Astrocyte (in vitro differentiated cells and primary cell): Measurements from ENCODE around the gene C17orf50. TPM values are rescaled to one million over a fixed set of nuclear protein-coding genes. Genes with fewer than 3 reads are reported as not detected.

Source experiments
- DNase-seq: peaks from one replicate; pipeline ENCODE4 v3.0.0-alpha.2; 2010; ENCODE audit warnings: low read depth
- FAIRE-seq: peaks from 2 replicates; lab custom pipeline; 2011; peaks lifted over from hg19 to GRCh38; lab: Jason Lieb, UNC
- H2AFZ ChIP-seq: 2 replicates; pipeline ENCODE4 v1.6.0; 2012; ENCODE audit warnings: low read depth, low read length, inconsistent platforms
- H3K27ac ChIP-seq: 2 replicates; pipeline ENCODE4 v1.5.1; 2011; ENCODE audit warnings: low read depth, low read length, inconsistent platforms
- H3K27me3 ChIP-seq: 2 replicates; pipeline ENCODE4 v1.6.0; 2011; ENCODE audit warnings: low read length, inconsistent platforms; ENCODE audit not compliant: insufficient read depth
- H3K36me3 ChIP-seq: 2 replicates; pipeline ENCODE4 v1.5.1; 2011; ENCODE audit warnings: low read length, inconsistent platforms; ENCODE audit not compliant: insufficient read depth
- H3K4me1 ChIP-seq: 2 replicates; pipeline ENCODE4 v1.5.1; 2011; ENCODE audit warnings: low read length, inconsistent platforms; ENCODE audit not compliant: insufficient read depth
- H3K4me2 ChIP-seq: 2 replicates; pipeline ENCODE4 v1.6.0; 2012; ENCODE audit warnings: low read length, inconsistent platforms
- H3K4me3 ChIP-seq: 2 replicates; pipeline ENCODE4 v1.5.1; 2011; ENCODE audit warnings: low read depth, mild to moderate bottlenecking, low read length, inconsistent platforms; ENCODE audit not compliant: insufficient read depth
- H3K79me2 ChIP-seq: 2 replicates; pipeline ENCODE4 v1.6.0; 2012; ENCODE audit warnings: mild to moderate bottlenecking, low read length, inconsistent platforms; ENCODE audit not compliant: insufficient read depth
- H3K9ac ChIP-seq: 2 replicates; pipeline ENCODE4 v1.6.0; 2012; ENCODE audit warnings: mild to moderate bottlenecking, low read length, inconsistent platforms
- H3K9me3 ChIP-seq: 2 replicates; pipeline ENCODE4 v1.5.1; 2012; ENCODE audit warnings: low read depth, mild to moderate bottlenecking, low read length, inconsistent platforms; ENCODE audit not compliant: insufficient read depth
- H4K20me1 ChIP-seq: 2 replicates; pipeline ENCODE4 v1.6.0; 2012; ENCODE audit warnings: low read length, inconsistent platforms; ENCODE audit not compliant: insufficient read depth
- H3K27ac Mint-ChIP-seq: one replicate; pipeline ENCODE4 v1.8.0; 2021; ENCODE audit warnings: mild to moderate bottlenecking, mixed read lengths; ENCODE audit not compliant: unreplicated experiment
- H3K27me3 Mint-ChIP-seq: one replicate; pipeline ENCODE4 v1.8.0; 2021; ENCODE audit warnings: low read depth, mixed read lengths; ENCODE audit not compliant: unreplicated experiment
- H3K36me3 Mint-ChIP-seq: one replicate; pipeline ENCODE4 v1.8.0; 2021; ENCODE audit warnings: low read depth, mixed read lengths; ENCODE audit not compliant: unreplicated experiment
- H3K4me1 Mint-ChIP-seq: one replicate; pipeline ENCODE4 v1.8.0; 2021; ENCODE audit warnings: low read depth, mixed read lengths; ENCODE audit not compliant: unreplicated experiment
- H3K4me3 Mint-ChIP-seq: one replicate; pipeline ENCODE4 v1.8.0; 2021; ENCODE audit warnings: mild to moderate bottlenecking, moderate library complexity, mixed read lengths; ENCODE audit not compliant: unreplicated experiment
- H3K9me3 Mint-ChIP-seq: one replicate; pipeline ENCODE4 v1.8.0; 2021; ENCODE audit warnings: mild to moderate bottlenecking, mixed read lengths; ENCODE audit not compliant: unreplicated experiment
- CTCF ChIP-seq: IDR thresholded peaks from 2 replicates; pipeline ENCODE4 v1.5.1; 2011; ENCODE audit warnings: low read depth, mild to moderate bottlenecking, inconsistent platforms, low read length, moderate library complexity; ENCODE audit not compliant: insufficient read depth
- EZH2 ChIP-seq: IDR thresholded peaks from 2 replicates; pipeline ENCODE4 v1.6.1; 2012; ENCODE audit warnings: mild to moderate bottlenecking, low read length, inconsistent platforms; ENCODE audit not compliant: insufficient read depth
- total RNA-seq: library from RNA; stranded (reverse); gene quantifications from 2 replicates; pipeline ENCODE4 v1.2.1, GENCODE V29; 2021

Gene C17orf50
- total RNA-seq, 1 donor from 2014 or later, result not detected

DNA sequence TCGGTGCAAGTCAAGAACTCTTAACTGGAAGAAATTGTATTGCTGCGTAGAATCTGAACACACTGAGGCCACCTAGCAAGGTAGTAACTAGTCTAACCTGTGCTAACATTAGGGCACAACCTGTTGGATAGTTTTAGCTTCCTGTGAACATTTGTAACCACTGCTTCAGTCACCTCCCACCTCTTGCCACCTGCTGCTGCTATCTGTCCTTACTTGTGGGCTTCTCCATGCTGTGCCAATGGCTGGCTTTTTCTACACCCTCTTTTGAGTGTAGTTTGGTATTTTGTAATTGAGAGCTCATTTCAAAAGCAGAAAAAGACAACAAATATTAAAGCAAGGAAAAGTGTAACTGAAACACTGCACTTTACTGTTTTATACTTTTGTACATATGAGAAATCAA, 37.0 kb upstream of the C17orf50 start:
- TF ChIP-seq CTCF (no peak), EZH2 (no peak)
- no peak for DNase-seq
- Histone ChIP-seq H3K79me2 (no peaks in the 10 kb centered on the region), H4K20me1 (peaks cover 35% of the 10 kb centered on the region), H3K4me2 (no peak overlapping the region), H3K4me1 (peaks cover 20% of the 10 kb centered on the region), H3K9me3 (no peaks in the 10 kb centered on the region), H3K27ac (no peak overlapping the region), H3K36me3 (peaks cover 35% of the 10 kb centered on the region), H2AFZ (no peak overlapping the region), H3K27me3 (no peaks in the 10 kb centered on the region), H3K4me3 (no peak overlapping the region), H3K9ac (no peak overlapping the region)
- FAIRE-seq, result no peak
- peaks cover 11% of the 10 kb centered on the region for H3K36me3 Mint-ChIP-seq
- H3K27ac Mint-ChIP-seq, result no peak overlapping the region
- peaks cover 22% of the 10 kb centered on the region for H3K4me1 Mint-ChIP-seq
- H3K4me3 Mint-ChIP-seq, result no peak overlapping the region
- no peaks in the 10 kb centered on the region for H3K27me3 Mint-ChIP-seq
- H3K9me3 Mint-ChIP-seq, result no peaks in the 10 kb centered on the region

- no peaks in the 10 kb centered on the region for H3K27me3 ChIP-seq
- peaks cover 32% of the 10 kb centered on the region for H4K20me1 ChIP-seq
- H3K79me2 ChIP-seq, result no peaks in the 10 kb centered on the region
- DNase-seq (no peak), FAIRE-seq (no peak)
- no peak overlapping the region for H3K4me2 ChIP-seq
- TF ChIP-seq EZH2 (no peak), CTCF (no peak)
- H3K27ac ChIP-seq, result no peak overlapping the region
- Mint-ChIP-seq H3K9me3 (no peaks in the 10 kb centered on the region), H3K4me1 (peaks cover 27% of the 10 kb centered on the region), H3K27ac (no peak overlapping the region), H3K4me3 (no peak overlapping the region), H3K27me3 (no peaks in the 10 kb centered on the region), H3K36me3 (peaks cover 11% of the 10 kb centered on the region)
- peaks cover 20% of the 10 kb centered on the region for H3K4me1 ChIP-seq
- peaks cover 29% of the 10 kb centered on the region for H3K36me3 ChIP-seq
- H3K9ac ChIP-seq, result no peak overlapping the region
- no peak overlapping the region for H2AFZ ChIP-seq
- H3K4me3 ChIP-seq, result no peak overlapping the region
- H3K9me3 ChIP-seq, result no peaks in the 10 kb centered on the region
Observed at GRCh38 chr17:35725058-35725457, 35.6 kb upstream of the C17orf50 start.

DNA sequence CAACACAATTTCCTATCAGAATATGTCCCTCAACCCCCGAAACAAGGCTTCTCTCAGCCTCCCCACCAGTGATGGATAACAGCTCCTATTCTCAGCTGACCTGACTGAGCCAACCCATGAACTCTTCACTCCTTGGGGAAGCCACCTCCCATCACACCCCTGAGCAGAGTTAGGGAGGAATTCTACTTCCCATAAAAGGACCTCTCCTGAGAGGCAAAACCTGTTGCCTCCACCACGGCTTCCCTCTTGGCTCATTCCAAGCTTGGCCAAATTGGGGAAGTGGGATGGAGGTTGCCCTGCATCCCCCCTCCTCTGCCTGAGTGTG, 34.9 kb upstream of the C17orf50 start:
- peaks cover 34% of the 10 kb centered on the region for H4K20me1 ChIP-seq
- Mint-ChIP-seq H3K4me3 (no peak overlapping the region), H3K27ac (peak overlapping the region; percentile 30), H3K36me3 (peaks cover 14% of the 10 kb centered on the region), H3K4me1 (peaks cover 32% of the 10 kb centered on the region), H3K27me3 (no peaks in the 10 kb centered on the region), H3K9me3 (no peaks in the 10 kb centered on the region)
- no peak overlapping the region for H2AFZ ChIP-seq
- FAIRE-seq (no peak), DNase-seq (no peak)
- no peaks in the 10 kb centered on the region for H3K79me2 ChIP-seq
- H3K36me3 ChIP-seq, result peaks cover 29% of the 10 kb centered on the region
- H3K9ac ChIP-seq, result peak overlapping the region; percentile 14
- no peaks in the 10 kb centered on the region for H3K9me3 ChIP-seq
- H3K27ac ChIP-seq, result no peak overlapping the region
- TF ChIP-seq EZH2, result no peak
- no peak for TF ChIP-seq CTCF
- no peaks in the 10 kb centered on the region for H3K27me3 ChIP-seq
- H3K4me1 ChIP-seq, result peaks cover 24% of the 10 kb centered on the region
- no peak overlapping the region for H3K4me3 ChIP-seq
- no peak overlapping the region for H3K4me2 ChIP-seq
